ENCODE results near the gene RALB. TPM values are rescaled to one million over a fixed set of nuclear protein-coding genes. Genes with fewer than 3 reads are reported as not detected.

RALB gene
- total and polyA plus RNA-seq, 2 of the 8 experiments (the other 6 are each of a cell fraction or from before 2014, with no cell fraction given): 12.0 to 16.6 TPM

- no peak for TF ChIP-seq RNF2 (IDR thresholded peaks at IDR 0.05; ENCODE audit: borderline replicate concordance, low read depth, low read length, missing control alignments, poor library complexity, severe bottlenecking)
These were observed 31.0 kb upstream of the RALB start (continued) for GRCh38 chr2:120221616-120222015.
